GM19468 (cell line): Measurements from ENCODE around the gene EDARADD.
"Not testable (repeated sequence)": the region's sequence is repeated elsewhere in the genome, so short reads cannot be mapped to it uniquely, and the experiment has no call there.

ENCODE experiments used
- ATAC-seq: cut with Tn5 transposase; IDR thresholded peaks from one replicate; pipeline ENCODE4 v1.9.1; 2021; ENCODE audit warnings: mild to moderate bottlenecking, moderate library complexity, moderate number of reproducible peaks; ENCODE audit not compliant: unreplicated experiment; ENCODE audit errors: extremely low read depth

EDARADD gene

DNA sequence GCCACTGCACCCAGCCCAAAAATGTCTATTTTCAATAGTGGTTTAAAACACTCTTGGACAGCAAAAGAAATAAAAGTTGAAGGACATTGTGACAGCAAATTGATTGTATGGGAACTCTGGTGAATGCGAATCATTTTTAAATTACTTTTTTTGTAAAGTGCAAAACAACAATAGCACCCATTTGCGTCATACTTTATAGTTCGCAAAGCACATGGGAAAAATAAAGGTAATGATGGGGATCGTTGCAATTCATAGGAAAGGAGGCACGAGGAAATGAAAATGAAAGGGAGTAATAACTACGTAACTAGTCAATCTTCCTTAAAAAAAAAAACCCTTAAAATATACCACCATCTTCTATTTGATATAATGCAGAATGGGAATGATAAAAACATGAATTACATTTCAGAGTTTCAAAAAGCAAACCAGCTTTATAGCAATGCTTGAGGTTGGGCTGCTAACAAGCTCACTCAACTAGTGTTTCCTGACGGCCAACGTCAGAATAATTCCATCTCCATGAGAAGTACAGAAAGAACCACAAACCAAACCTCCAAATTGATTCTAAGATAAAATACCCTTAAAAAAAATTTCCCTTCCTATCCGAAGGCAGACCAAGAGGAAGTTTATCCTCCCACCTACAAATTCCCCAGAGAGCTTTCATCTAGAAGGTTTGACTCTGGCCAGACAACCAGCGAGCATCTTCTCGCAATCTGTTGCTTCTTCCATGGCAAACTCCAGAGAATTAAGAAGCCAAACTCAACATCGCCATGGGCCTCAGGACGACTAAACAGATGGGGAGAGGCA is at the start of gene EDARADD:
EDARADD (plus strand) TSS at position 606 of the 801 bp plus-strand sequence; CDS start at position 765, 159 bp downstream.
- no peak for ATAC-seq

DNA sequence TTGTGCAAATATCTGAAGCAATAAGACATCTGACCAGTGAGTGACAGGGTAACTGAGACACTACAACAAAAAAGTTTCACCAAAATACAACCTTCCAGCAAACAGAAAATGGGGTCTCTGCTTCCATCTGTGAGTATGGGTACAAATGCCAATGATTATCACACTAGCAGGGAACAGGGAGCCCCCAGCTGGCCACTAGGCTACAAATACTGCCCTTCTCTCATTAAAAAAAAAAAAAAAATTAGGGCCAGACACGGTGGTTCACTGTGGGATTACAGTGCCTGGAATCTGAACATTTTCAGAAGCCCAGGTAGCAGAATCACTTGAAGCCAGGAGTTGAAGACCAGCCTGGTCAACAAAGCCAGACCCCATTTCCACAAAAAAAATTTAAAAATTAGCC is 48.4 kb upstream of the EDARADD start:
- ATAC-seq: no peak

DNA sequence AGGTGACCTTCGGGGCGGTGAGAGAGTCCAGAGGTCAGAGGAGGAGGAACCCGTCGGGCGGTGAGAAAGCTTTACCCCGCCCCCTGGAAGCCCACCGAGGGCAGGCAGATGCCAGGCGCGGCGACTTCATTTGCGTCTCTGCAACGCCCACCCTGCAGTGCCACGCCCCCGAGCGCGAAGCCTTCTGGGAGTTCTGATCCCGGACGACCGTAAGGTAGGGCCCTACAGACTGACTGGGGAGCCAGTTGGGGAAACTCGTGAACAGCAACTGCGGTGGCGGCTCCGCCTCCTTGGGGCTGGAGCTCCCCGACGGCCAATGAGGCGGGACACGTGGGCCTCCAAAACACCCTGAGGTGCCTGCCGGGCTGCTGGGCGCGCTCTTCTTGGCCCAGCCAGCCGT is 46.0 kb upstream of the EDARADD start:
- ATAC-seq: no peak

DNA sequence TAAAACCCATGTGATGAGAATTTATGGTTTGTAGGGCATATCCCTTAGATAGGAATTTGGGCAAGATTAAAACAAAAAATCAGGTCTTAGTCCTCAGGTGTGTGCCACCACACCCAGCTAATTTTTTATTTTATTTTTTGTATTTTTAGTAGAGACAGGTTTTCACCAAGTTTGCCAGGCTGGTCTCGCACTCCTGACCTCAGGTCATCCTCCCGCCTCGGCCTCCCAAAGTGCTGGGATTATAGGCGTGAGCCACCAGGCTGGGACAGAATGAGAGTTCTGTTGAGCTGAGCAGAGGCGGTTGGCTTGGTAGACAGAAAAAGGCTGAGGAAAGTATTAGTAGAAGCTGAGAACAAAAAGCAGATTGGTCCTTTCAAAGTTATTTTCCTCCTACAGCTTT is 43.8 kb upstream of the EDARADD start:
- ATAC-seq: no peak

DNA sequence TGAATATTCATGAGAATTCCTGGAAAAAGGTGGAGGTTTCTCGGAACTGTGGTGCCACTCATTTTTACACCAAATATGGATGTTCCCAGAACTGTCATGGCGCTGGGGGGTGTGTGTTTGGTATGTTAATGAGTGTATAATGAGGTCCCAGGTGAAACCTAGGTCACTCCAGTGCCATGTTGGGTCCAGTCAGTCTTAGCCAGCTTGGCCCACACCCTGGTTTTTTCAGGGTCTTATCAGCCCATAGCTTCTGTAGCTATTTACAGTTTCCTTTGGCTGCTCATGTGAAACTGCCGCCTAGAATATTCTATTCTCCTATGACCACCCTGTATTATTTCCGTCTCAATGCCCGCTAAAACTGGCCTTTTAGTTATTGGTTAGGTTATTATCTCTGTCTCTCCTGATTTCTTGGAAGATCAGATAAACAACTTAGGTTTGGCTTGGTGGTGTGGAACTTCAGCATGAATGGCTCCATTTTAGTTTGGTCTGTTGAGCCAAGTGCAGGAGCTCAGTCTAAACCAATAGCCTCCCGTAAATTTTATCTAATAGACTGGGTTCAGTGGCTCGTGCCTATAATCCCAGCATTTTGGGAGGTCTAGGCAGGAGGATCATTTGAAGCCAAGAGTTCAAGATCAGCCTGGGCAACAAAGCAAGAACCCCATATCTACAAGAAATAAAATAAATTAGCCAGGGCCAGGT is 42.1 kb upstream of the EDARADD start:
- ATAC-seq: no peak

DNA sequence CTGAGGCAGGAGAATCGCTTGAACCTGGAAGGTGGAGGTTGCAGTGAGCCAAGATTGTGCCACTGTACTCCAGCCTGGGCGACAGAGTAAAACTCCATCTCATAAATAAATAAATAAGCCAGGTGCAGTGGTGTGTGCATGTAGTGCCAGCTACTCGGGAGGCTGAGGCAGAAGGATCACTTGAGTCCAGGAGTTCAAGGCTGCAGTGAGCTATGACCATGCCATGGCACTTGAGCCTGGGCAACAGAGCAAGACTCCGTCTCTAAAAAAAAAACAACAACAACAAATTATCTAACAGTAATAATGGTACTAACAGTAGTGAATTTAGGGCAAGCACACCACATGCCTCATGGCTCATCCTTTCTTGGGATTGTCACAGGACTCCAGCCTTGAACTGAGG is 41.3 kb upstream of the EDARADD start:
- not testable (repeated sequence) for ATAC-seq

DNA sequence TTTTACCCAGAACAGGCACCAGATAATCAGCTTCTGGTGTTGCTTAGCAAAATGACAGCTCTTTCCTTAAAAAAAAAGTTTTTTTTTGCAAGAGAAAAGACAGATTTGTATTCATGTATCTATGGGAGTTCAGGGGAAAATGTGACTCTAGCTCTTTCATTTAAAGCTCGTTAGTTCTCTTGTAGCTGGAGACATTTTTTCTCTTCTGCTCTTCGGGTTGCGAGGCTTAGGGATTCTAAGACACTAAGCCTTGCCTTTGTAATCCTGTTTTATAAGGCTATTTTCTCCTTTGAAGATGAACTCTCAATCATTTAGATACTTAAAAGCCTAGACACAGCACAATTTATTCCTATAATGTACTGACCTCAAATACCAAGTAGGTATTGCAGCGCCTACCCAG is 40.3 kb upstream of the EDARADD start:
- ATAC-seq: no peak

DNA sequence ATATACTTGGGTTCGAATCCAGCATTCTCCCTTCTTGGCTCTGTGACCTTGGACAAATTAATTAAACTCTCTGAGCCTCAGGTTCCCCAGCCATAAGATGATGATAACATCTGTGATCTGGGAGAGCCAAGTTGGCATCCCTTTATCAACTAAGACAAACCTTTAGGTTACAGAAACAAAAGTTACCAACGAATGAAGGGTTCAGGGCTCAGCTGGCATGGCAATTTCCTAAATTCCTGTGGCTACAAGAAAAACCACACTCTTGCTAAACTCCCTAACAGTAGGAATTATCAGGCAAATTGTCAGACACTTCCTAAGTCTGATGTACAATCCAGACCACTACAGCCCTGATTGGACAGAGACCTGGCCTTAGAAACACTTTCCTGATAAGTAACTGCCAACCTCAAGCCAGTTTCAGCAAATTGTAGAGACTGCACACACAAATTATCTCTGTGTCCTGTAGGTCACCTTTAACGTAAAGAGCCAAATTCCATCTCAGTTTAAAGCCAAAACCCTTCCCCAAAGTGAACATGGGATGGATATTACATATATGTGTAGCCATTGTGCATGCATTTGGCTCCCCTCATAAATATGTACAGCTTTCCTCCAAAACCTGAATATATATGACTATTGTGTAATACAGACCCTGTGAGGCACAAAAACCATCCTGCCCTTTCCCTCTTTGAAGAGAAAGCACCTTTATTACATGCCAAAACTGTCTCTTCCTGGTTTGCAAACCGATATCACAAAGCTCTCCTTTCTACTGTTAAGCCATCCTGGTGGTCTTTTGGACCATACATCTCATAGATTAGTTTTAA is 39.5 kb upstream of the EDARADD start:
- ATAC-seq: no peak

DNA sequence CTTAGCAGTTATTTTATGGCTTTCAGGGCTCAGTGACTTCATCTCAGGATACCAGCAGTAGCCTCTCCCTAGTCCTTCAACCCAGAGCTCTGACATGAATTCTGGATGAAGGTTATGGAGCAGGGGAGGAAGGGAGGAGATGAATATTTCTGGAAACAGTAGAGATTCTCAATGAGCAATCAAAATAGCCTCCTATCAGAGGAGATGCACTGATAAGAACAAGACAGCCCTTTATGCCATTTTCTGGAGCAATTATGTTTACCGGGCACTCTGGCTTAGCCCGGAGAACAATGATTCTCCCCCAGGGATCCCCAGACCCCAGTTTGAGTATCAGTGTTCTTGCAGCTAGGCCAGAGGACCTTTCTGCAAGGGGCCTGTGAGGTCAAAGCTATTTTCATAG is 37.9 kb upstream of the EDARADD start:
- ATAC-seq: no peak

DNA sequence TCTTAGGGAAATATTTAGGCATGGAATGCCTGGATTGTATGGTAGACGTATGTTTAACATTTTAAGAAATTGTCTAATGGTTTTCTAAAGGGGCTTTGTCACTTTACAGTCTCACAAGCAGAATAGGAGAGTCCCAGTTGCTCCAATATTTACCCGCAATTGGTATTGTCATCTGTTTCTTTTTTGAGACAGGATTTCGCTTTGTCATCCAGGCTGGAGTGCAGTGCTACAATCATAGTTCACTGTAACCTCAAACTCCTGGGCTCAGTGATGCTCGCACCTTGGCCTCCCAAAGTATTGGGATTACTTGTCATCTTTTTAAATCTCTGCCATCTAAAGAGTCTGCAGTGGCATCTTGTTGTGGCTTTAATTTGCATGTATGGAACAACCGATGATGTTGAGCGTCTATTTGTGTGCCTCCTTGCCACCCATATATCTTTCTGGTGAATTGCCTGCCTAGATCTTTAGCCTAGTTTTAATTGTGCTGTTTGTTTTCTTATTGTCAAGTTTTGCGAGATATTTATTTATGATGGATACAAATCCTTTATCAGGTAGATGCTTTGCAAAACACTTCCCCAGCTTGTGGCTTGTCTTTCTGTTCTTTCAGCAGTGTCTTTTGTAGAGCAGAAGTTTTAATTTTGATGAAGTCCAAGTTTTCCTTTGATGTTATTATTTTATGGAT is 32.0 kb upstream of the EDARADD start:
- no peak for ATAC-seq

DNA sequence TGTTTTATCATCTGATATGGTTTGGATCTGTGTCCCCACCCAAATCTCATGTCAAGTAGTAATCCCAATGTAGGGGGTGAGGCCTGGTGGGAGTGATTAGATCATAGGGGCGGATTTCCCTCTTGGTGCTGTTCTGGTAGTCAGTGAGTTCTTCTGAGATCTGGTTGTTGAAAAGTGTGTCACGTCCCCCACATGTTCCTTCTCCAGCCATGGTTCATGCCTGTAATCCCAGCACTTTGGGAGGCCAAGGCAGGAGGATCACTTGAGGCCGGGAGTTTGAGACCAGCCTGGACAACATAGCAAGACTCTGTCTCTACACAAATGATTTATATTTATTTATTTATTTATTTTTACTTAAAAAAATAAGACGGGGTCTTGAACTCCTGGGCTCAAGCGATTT is 30.8 kb upstream of the EDARADD start:
- ATAC-seq: no peak

DNA sequence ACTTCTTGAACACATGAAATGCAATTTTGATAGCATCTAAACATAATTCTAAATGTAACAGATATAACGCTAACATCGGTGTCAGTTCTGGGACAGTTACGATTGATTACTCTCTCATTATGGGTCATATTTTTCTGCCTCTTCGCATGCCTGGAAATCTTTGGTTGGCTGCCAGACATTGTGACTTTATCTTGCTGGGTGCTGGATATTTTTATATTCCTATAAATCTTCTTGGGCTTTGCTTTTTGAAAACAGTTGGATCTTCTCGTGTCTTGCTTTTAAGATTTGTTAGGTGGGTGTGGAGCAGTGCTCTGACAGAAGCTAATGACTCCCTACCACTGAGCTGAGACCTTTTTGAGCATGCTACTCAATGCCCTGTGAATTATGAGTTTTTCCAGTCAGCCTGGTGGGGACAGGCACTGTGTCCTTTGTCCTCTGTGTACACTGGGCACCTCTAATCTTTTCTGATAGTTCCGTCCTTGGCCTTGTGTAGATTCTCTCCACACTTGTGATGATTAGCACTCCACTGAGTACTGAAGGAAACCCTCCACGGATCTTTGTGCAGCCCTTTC is 28.0 kb upstream of the EDARADD start:
- no peak for ATAC-seq

DNA sequence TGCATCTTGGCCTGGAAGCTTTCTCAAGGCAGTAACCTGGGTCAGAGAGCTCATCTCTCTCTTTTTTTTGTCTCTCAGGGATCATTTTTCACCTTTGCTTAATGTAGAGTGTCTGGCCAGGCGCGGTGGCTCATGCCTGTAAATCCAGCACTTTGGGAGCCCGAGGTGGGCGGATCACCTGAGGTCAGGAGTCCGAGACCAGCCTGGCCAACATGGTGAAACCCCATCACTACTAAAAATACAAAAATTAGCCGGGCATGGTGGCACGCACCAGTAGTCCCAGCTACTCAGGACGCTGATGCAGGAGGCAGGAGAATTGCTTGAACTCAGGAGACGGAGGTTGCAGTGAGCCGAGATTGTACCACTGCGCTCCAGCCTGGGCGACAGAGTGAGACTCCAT is 27.4 kb upstream of the EDARADD start:
- ATAC-seq: not testable (repeated sequence)

DNA sequence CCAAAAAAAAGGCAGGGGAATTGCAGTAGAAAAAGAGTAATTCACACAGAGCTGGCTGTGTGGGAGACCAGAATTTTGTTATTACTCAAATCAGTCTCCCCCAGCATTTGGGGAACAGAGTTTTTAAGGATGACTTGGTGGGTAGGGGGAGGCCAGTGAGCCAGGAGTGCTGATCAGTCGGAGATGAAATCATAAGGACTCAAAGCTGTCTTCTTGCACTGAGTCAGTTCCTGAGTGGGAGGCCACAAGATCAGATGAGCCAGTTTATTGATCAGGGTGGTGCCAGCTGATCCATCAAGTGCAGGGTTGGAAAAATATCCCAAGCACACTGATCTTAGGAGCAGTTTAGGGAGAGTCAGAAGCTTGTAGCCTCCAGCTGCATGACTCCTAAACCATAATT is 23.7 kb upstream of the EDARADD start:
- no peak for ATAC-seq

DNA sequence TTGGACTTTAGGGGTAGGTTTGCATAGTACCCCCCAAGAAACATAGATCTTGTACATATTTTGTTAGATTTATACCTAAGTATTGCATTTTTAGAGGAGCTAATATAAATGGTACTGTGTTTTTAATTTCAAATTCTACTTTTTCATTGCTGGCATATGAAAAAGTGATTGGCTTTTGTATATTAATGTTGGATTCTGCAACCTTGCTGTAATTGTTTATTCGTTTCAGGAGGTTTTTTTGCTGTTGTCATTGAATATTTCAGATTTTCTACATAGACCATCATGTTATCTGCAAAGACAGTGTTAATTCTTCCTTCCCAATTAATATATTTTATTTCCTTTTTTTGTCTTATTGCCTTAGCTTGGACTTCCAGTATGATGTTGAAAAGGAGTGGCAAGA is 23.0 kb upstream of the EDARADD start:
- ATAC-seq: no peak

DNA sequence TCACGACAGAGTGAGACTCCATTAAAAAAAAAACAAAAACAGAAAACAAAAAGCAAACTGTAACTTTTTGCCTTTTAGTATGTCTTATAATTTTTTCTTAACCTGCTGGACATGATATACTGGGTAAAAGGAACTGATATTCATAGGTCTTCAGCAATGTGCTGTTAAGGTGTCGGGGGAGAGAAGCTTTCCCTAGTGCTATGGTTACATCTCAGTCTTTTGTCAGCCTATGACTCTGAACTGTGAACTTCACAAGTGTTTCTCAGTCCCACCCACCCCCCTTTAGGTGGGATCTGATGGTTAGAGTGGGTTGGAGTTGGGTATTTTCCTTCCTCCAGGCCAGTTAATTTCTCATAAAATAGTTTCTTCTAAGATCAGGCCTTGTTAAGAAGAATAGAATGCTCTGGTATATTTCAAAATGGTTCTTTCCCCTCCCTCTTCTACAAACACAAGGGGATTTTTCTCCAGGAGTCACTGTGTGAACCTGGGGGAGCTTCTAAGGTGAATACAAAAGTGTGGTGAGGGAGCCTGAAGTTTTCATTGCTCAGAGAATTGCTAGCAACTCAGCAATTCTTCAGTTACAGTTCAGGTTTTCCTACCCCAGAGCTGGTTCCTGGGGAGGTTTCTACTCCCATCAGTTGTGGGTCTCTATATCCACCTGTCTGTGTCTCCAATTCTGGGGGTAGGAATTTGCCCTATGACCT is 16.1 kb upstream of the EDARADD start:
- ATAC-seq: no peak

DNA sequence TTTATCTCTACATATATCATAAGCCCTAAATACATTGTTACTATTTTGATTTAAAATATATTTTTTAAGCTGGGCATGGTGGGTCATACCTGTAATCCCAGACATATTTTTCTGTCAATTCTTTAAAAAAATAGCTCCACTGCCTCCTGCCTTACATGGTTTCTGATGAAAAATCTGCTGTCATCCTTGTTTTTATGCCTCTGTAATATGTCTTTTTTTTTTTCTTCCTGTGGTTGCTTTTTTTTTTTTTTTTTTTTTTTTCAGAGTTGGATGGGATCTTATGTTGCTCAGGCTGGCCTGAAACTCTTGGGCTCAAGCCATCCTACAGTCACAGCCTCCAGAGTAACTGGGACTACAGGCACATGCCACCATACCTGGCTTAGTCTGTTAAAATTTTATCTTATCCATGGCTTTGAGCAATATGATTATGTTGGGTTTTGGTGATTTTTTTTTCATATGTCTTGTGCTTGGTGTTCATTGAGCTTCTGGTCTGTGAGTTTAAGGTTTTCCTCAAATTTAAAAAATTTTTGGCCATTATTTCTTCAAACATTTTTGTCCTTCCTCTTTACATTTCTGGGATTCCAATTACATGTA is 12.4 kb upstream of the EDARADD start:
- ATAC-seq: no peak

DNA sequence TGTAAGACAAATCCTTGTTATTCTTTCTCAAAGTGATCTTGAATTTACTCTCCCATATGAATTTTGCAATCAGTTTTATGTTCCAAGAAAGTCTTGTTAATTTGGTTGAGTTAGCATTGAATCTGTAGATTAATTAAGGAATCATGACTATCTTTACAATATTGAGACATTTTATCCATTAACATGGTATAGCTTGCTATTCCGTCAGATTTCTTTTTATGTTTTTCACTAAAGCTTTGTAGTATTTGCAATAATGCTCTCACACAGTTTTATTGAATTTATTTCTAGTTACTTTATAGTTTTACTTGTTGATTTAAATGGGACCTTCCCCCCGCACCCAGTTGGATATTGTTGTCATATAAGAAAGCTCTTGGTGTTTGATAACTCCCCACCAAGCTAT is 5.8 kb upstream of the EDARADD start:
- no peak for ATAC-seq

DNA sequence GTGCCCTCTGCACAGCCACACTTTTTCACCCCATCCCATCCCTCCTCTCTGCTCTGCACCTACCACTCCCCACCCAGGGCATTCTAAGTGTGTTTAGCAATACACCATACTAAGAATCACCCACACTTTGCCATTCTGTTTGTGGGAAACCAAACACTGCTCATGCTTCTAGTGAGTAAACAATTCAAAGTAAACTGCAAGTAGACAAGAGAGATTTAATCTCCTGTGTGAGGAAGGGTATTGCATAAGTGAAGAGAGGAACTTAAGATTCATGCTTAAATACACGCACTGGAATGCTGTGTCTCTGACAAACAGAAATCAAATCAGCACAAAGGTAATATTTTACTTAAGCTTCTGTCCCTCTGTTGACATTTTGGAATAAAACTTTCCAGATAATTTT is 4.8 kb upstream of the EDARADD start:
- no peak for ATAC-seq
